Lung (tissue), 12 donors: ENCODE measurements around the gene CCNQ. TPM values are rescaled to one million over a fixed set of nuclear protein-coding genes. Genes with fewer than 3 reads are reported as not detected.

Experiments used
- ATAC-seq: fragments of 200-7000 bp; cut with Tn5 transposase; one replicate; pipeline ENCODE4 v1.9.1; 2020; ENCODE audit warnings: moderate number of reproducible peaks; ENCODE audit not compliant: insufficient read depth, low FRiP score
- DNase-seq, 3 donors: peaks; one replicate each; pipeline ENCODE4 v3.0.0-alpha.2; 2013 to 2017
- H3K27ac ChIP-seq, 2 donors: one replicate each; pipeline ENCODE4 v1.5.1; 2013; ENCODE audit warnings: mild to moderate bottlenecking in 2 of 2, moderate library complexity in 2 of 2, control low read depth in 1 of 2, inconsistent platforms in 1 of 2, low read depth in 1 of 2, low read length in 1 of 2
- H3K27me3 ChIP-seq, 3 donors: one replicate each; pipeline ENCODE4 v1.5.1; 2013; ENCODE audit warnings: low read length in 2 of 3; ENCODE audit not compliant: control insufficient read depth in 3 of 3, insufficient read depth in 3 of 3
- H3K36me3 ChIP-seq, 4 donors: one replicate each; pipeline ENCODE4 v1.5.1; 2013; ENCODE audit warnings: low read length in 4 of 4, mild to moderate bottlenecking in 1 of 4, moderate library complexity in 1 of 4; ENCODE audit not compliant: control insufficient read depth in 4 of 4, insufficient read depth in 4 of 4
- H3K4me1 ChIP-seq, 5 donors: one replicate each; pipeline ENCODE4 v1.5.1; 2013; ENCODE audit warnings: low read length in 5 of 5, mild to moderate bottlenecking in 2 of 5, moderate library complexity in 1 of 5; ENCODE audit not compliant: control insufficient read depth in 5 of 5, insufficient read depth in 5 of 5
- H3K4me3 ChIP-seq: one replicate; pipeline ENCODE4 v1.5.1; 2013; ENCODE audit warnings: mild to moderate bottlenecking, control low read depth, moderate library complexity
- H3K9ac ChIP-seq, 2 donors: one replicate each; pipeline ENCODE4 v1.5.1; 2013; ENCODE audit warnings: low read length in 2 of 2, control low read depth in 1 of 2; ENCODE audit not compliant: insufficient read depth in 1 of 2
- H3K9me3 ChIP-seq, 4 donors: one replicate each; pipeline ENCODE4 v1.5.1; 2013; ENCODE audit warnings: low read length in 3 of 4, mild to moderate bottlenecking in 1 of 4, moderate library complexity in 1 of 4; ENCODE audit not compliant: control insufficient read depth in 4 of 4, insufficient read depth in 3 of 4
- CTCF ChIP-seq: IDR thresholded peaks from 2 replicates; pipeline ENCODE4 v1.5.1; 2012; ENCODE audit warnings: mild to moderate bottlenecking; ENCODE audit errors: control extremely low read depth, extremely low read depth
- WGBS, 2 donors: extraction: QIAGEN DNeasy Blood & Tissue Kit; methylation state at CpG; one replicate each; pipeline ENCODE4 v1.1.7; 2013; 5-methylcytosine and 5-hydroxymethylcytosine counted together
- polyA plus RNA-seq, 2 donors: library from polyadenylated mRNA; stranded (reverse); fragments of 200-250 nt; gene quantifications; one replicate each; pipeline ENCODE4 v1.2.1, GENCODE V29; 2013
- total RNA-seq, 2 donors: library from RNA; depleted of rRNA in 1 of 2; stranded (reverse); fragments of >200 nt in 1 of 2; gene quantifications; one replicate each; pipeline ENCODE4 v1.2.1, GENCODE V29; 2014 to 2021
- donor health status: control.
- donor health status: control.
- donor health status: Bipolar disorder and iron deficiency.
- donor health status: healthy.
- donor health status: DM: yes; HTN: yes; CAD: no.

CCNQ gene
- total and polyA plus RNA-seq, 4 donors = 14.2 to 46.4 (median 24.9) TPM

- Histone ChIP-seq H3K9ac (no peak overlapping the region), H3K4me1 (no peaks in the 10 kb centered on the region), H3K36me3 (no peaks in the 10 kb centered on the region), H3K4me3 (no peak overlapping the region), H3K9me3 (peaks cover 0 to 1% (median 0%) of the 10 kb centered on the region in 4 donors), H3K27ac (no peak overlapping the region), H3K27me3 (no peaks in the 10 kb centered on the region)
- WGBS, 2 donors = 85 to 88% methylated on average over 3 to 6 of the region's 6 CpGs
- no peak for ATAC-seq
- TF ChIP-seq CTCF = no peak
- no peak for DNase-seq
Observed at GRCh38 chrX:153576961-153577360, 22.0 kb downstream of the CCNQ start.

GRCh38 chrX:153576239-153576870 is 22.6 kb downstream of the CCNQ start:
- TF ChIP-seq CTCF = no peak
- Histone ChIP-seq H3K4me3 (no peak overlapping the region), H3K36me3 (no peaks in the 10 kb centered on the region), H3K9ac (no peak overlapping the region), H3K27ac (no peak overlapping the region), H3K4me1 (no peaks in the 10 kb centered on the region), H3K9me3 (peaks cover 0 to 1% (median 0%) of the 10 kb centered on the region in 4 donors), H3K27me3 (no peaks in the 10 kb centered on the region)
- WGBS, 2 donors = 76 to 80% methylated on average over 10 of the region's 10 CpGs
- DNase-seq (no peak), ATAC-seq (no peak)

- Histone ChIP-seq H3K9ac (no peak overlapping the region), H3K36me3 (no peaks in the 10 kb centered on the region), H3K27me3 (no peaks in the 10 kb centered on the region), H3K4me3 (no peak overlapping the region), H3K9me3 (no peaks in the 10 kb centered on the region), H3K27ac (no peak overlapping the region), H3K4me1 (no peaks in the 10 kb centered on the region)
- DNase-seq (no peak), ATAC-seq (no peak)
- WGBS, 2 donors = 74 to 82% methylated on average over 4 of the region's 4 CpGs
- no peak for TF ChIP-seq CTCF
Observed at GRCh38 chrX:153573984-153574383, 25.0 kb downstream of the CCNQ start.

GRCh38 chrX:153572601-153573000 is 26.3 kb downstream of the CCNQ start:
- whole genome bisulfite sequencing, 2 donors = 90 to 95% methylated on average over 10 of the region's 10 CpGs
- Histone ChIP-seq H3K27ac (no peak overlapping the region), H3K4me3 (no peak overlapping the region), H3K27me3 (no peaks in the 10 kb centered on the region), H3K4me1 (no peaks in the 10 kb centered on the region), H3K36me3 (no peaks in the 10 kb centered on the region), H3K9me3 (no peaks in the 10 kb centered on the region), H3K9ac (no peak overlapping the region)
- DNase-seq = no peak
- TF ChIP-seq CTCF = no peak
- ATAC-seq = no peak
